Lung (tissue), 12 donors: Measurements from ENCODE around the gene COQ2. TPM values are rescaled to one million over a fixed set of nuclear protein-coding genes. Genes with fewer than 3 reads are reported as not detected.
"Not testable (repeated sequence)": the region's sequence is repeated elsewhere in the genome, so short reads cannot be mapped to it uniquely, and the experiment has no call there.

Experiments
- ATAC-seq: fragments of 200-7000 bp; cut with Tn5 transposase; one replicate; pipeline ENCODE4 v1.9.1; 2020; ENCODE audit warnings: moderate number of reproducible peaks; ENCODE audit not compliant: insufficient read depth, low FRiP score
- DNase-seq, 3 donors: peaks; one replicate each; pipeline ENCODE4 v3.0.0-alpha.2; 2013 to 2017
- H3K27ac ChIP-seq, 2 donors: one replicate each; pipeline ENCODE4 v1.5.1; 2013; ENCODE audit warnings: mild to moderate bottlenecking in 2 of 2, moderate library complexity in 2 of 2, control low read depth in 1 of 2, inconsistent platforms in 1 of 2, low read depth in 1 of 2, low read length in 1 of 2
- H3K27me3 ChIP-seq, 3 donors: one replicate each; pipeline ENCODE4 v1.5.1; 2013; ENCODE audit warnings: low read length in 2 of 3; ENCODE audit not compliant: control insufficient read depth in 3 of 3, insufficient read depth in 3 of 3
- H3K36me3 ChIP-seq, 4 donors: one replicate each; pipeline ENCODE4 v1.5.1; 2013; ENCODE audit warnings: low read length in 4 of 4, mild to moderate bottlenecking in 1 of 4, moderate library complexity in 1 of 4; ENCODE audit not compliant: control insufficient read depth in 4 of 4, insufficient read depth in 4 of 4
- H3K4me1 ChIP-seq, 5 donors: one replicate each; pipeline ENCODE4 v1.5.1; 2013; ENCODE audit warnings: low read length in 5 of 5, mild to moderate bottlenecking in 2 of 5, moderate library complexity in 1 of 5; ENCODE audit not compliant: control insufficient read depth in 5 of 5, insufficient read depth in 5 of 5
- H3K4me3 ChIP-seq: one replicate; pipeline ENCODE4 v1.5.1; 2013; ENCODE audit warnings: mild to moderate bottlenecking, control low read depth, moderate library complexity
- H3K9ac ChIP-seq, 2 donors: one replicate each; pipeline ENCODE4 v1.5.1; 2013; ENCODE audit warnings: low read length in 2 of 2, control low read depth in 1 of 2; ENCODE audit not compliant: insufficient read depth in 1 of 2
- H3K9me3 ChIP-seq, 4 donors: one replicate each; pipeline ENCODE4 v1.5.1; 2013; ENCODE audit warnings: low read length in 3 of 4, mild to moderate bottlenecking in 1 of 4, moderate library complexity in 1 of 4; ENCODE audit not compliant: control insufficient read depth in 4 of 4, insufficient read depth in 3 of 4
- CTCF ChIP-seq: IDR thresholded peaks from 2 replicates; pipeline ENCODE4 v1.5.1; 2012; ENCODE audit warnings: mild to moderate bottlenecking; ENCODE audit errors: control extremely low read depth, extremely low read depth
- WGBS, 2 donors: extraction: QIAGEN DNeasy Blood & Tissue Kit; methylation state at CpG; one replicate each; pipeline ENCODE4 v1.1.7; 2013; 5-methylcytosine and 5-hydroxymethylcytosine counted together
- polyA plus RNA-seq, 2 donors: library from polyadenylated mRNA; stranded (reverse); fragments of 200-250 nt; gene quantifications; one replicate each; pipeline ENCODE4 v1.2.1, GENCODE V29; 2013
- total RNA-seq, 2 donors: library from RNA; depleted of rRNA in 1 of 2; stranded (reverse); fragments of >200 nt in 1 of 2; gene quantifications; one replicate each; pipeline ENCODE4 v1.2.1, GENCODE V29; 2014 to 2021
- donor health status: control.
- donor health status: control.
- donor health status: Bipolar disorder and iron deficiency.
- donor health status: healthy.
- donor health status: DM: yes; HTN: yes; CAD: no.

Gene COQ2
- total and polyA plus RNA-seq, 4 donors, result 7.5 to 15.1 (median 9.6) TPM

GRCh38 chr4:83328521-83329187 is 44.1 kb upstream of the COQ2 start:
- no peak for ATAC-seq

GRCh38 chr4:83326546-83326945 is 41.9 kb upstream of the COQ2 start:
- no peaks in the 10 kb centered on the region for H3K36me3 ChIP-seq
- H3K9me3 ChIP-seq, result no peaks in the 10 kb centered on the region
- H3K27ac ChIP-seq, result no peak overlapping the region
- DNase-seq, result no peak
- H3K4me1 ChIP-seq, result no peaks in the 10 kb centered on the region
- WGBS, 2 donors, result 77 to 91% methylated on average over 8 of the region's 8 CpGs
- no peak overlapping the region for H3K9ac ChIP-seq
- H3K27me3 ChIP-seq, result peaks cover 0 to 3% (median 0%) of the 10 kb centered on the region in 3 donors
- H3K4me3 ChIP-seq, result no peak overlapping the region
- ATAC-seq, result no peak
- TF ChIP-seq CTCF, result no peak

More at GRCh38 chr4:83328521-83329187, 44.1 kb upstream of the COQ2 start:
- no peaks in the 10 kb centered on the region for H3K9me3 ChIP-seq
- H3K4me3 ChIP-seq, result no peak overlapping the region
- no peak overlapping the region for H3K27ac ChIP-seq
- no peaks in the 10 kb centered on the region for H3K4me1 ChIP-seq
- whole genome bisulfite sequencing, 2 donors, result 38 to 44% methylated on average over 7 of the region's 7 CpGs
- no peaks in the 10 kb centered on the region for H3K36me3 ChIP-seq
- no peak overlapping the region for H3K9ac ChIP-seq
- DNase-seq, result no peak
- H3K27me3 ChIP-seq, result peaks cover 0 to 8% (median 0%) of the 10 kb centered on the region in 3 donors
- no peak for TF ChIP-seq CTCF

GRCh38 chr4:83325306-83325705 is 40.7 kb upstream of the COQ2 start:
- H3K27me3 ChIP-seq, H3K9me3 ChIP-seq, ATAC-seq, H3K27ac ChIP-seq, H3K9ac ChIP-seq, H3K4me3 ChIP-seq, DNase-seq, H3K4me1 ChIP-seq, H3K36me3 ChIP-seq: not testable (repeated sequence)
- WGBS, 2 donors, result 88 to 92% methylated on average over 4 of the region's 4 CpGs

GRCh38 chr4:83323136-83323535 is 38.5 kb upstream of the COQ2 start:
- 73 to 85% methylated on average over 3 of the region's 3 CpGs for WGBS, 2 donors
- Histone ChIP-seq H3K9ac (no peak overlapping the region), H3K4me3 (no peak overlapping the region), H3K36me3 (no peaks in the 10 kb centered on the region), H3K9me3 (no peaks in the 10 kb centered on the region), H3K27me3 (no peaks in the 10 kb centered on the region), H3K4me1 (no peaks in the 10 kb centered on the region), H3K27ac (no peak overlapping the region)
- ATAC-seq (no peak), DNase-seq (no peak)
- no peak for TF ChIP-seq CTCF
